Measurements from ENCODE around the gene IQCH. TPM values are rescaled to one million over a fixed set of nuclear protein-coding genes. Genes with fewer than 3 reads are reported as not detected.

Gene IQCH
- total and polyA plus RNA-seq, 12 donors, result 0.67 to 7.3 (median 2.9) TPM

DNA sequence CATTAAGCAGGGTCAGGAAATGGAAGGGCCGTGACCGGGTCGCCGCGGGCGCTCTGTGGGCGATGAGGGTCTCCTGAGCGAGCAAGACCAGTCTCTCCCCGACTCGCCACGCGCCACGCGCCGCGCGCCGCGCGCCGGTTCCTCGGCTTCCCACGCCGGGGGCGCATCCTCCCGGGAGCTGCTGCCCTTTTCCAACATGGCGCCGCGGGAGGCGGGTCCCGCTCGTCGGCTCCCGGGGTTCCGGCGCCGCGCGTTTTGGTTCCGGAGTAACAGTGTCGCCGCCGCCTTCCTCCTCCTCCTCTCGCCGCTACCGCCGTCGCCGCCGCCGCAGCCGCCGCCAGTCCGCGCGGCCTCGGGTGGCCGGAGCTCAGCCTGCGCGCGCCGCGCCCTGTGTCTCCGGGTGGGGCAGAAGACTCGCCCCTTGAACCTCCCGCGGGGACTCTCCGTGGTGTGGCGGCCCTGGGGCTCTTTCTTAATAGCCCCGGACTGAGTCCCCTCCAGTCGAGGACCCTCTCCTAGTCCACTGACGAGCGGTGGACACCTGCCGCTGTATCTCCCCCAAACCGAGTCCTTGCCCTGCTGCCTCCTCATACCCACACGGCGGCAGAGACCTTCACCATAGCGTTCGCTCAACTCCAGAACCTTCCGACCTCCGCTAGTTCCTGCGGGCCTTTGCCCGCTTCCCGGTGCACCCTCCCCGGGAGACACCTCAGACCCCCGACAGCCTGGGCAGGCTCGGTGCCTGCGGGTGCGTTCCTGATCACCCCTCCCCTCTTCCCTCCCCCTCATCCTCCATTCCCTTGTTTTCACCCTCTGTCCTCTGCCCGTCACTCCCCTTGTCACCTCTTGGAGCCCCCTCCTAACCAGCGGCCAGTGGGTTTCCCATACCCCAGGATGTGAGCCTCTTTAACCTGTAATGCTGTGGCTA, 288.1 kb downstream of the IQCH start, which contains the start of gene MAP2K5:
TSS of gene MAP2K5 (plus strand) at position 284 of the 928 bp plus-strand sequence. CDS start at position 917, 633 bp downstream.
- WGBS, 4 donors, result 0 to 1% (median 1%) methylated on average over 18 to 91 of the region's 91 CpGs
- TF ChIP-seq, protein P1, sequence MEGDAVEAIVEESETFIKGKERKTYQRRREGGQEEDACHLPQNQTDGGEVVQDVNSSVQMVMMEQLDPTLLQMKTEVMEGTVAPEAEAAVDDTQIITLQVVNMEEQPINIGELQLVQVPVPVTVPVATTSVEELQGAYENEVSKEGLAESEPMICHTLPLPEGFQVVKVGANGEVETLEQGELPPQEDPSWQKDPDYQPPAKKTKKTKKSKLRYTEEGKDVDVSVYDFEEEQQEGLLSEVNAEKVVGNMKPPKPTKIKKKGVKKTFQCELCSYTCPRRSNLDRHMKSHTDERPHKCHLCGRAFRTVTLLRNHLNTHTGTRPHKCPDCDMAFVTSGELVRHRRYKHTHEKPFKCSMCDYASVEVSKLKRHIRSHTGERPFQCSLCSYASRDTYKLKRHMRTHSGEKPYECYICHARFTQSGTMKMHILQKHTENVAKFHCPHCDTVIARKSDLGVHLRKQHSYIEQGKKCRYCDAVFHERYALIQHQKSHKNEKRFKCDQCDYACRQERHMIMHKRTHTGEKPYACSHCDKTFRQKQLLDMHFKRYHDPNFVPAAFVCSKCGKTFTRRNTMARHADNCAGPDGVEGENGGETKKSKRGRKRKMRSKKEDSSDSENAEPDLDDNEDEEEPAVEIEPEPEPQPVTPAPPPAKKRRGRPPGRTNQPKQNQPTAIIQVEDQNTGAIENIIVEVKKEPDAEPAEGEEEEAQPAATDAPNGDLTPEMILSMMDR (IDR thresholded peaks at IDR 0.05), result no peak
- TF ChIP-seq POLR2A (IDR thresholded peaks at IDR 0.05), result peak; percentile 63 to 79
- Histone ChIP-seq H3K27me3 (no peaks in the 10 kb centered on the region), H3K27ac (peak within 1 kb of the TSS; percentile 61 to 89 (median 85)), H3K4me3 (peak within 1 kb of the TSS; percentile 18 to 84 (median 50)), H3K36me3 (replicated peaks in 1 of 2) (no peaks in the 10 kb centered on the region), H3K4me1 (replicated peaks in 1 of 2) (peaks cover 12 to 21% of the 10 kb centered on the region in 2 donors), H3K9me3 (replicated peaks in 1 of 3) (no peaks in the 10 kb centered on the region)
- intact Hi-C loops (cut with DNase I), result no loop called here
- peak; percentile 83 to 91 (median 88) for DNase-seq

DNA sequence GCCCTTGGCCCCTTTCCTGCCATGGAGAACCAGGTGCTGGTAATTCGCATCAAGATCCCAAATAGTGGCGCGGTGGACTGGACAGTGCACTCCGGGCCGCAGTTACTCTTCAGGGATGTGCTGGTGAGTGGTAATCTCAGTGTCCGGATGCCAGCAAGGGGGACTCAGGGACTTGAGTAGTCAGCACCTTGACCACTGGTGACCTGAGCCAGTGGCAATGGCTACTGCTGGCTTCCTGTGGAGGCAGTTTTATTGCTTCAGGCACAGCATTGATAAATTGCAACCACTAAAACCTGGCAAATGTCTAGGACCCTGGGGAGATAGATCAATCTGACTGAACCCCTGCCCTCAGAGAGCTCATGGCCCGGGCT, 288.7 kb downstream of the IQCH start:
- Histone ChIP-seq H3K9me3 (replicated peaks in 1 of 3) (no peaks in the 10 kb centered on the region), H3K4me1 (replicated peaks in 1 of 2) (peaks cover 12 to 27% of the 10 kb centered on the region in 2 donors), H3K27me3 (no peaks in the 10 kb centered on the region), H3K27ac (peak overlapping the region; percentile 61 to 89 (median 85)), H3K4me3 (peak overlapping the region; percentile 18 to 84 (median 50)), H3K36me3 (replicated peaks in 1 of 2) (no peaks in the 10 kb centered on the region)
- 0 to 35% (median 18%) methylated on average over 1 to 7 of the region's 7 CpGs for WGBS, 4 donors
- TF ChIP-seq, protein P1 (IDR thresholded peaks at IDR 0.05), result no peak
- TF ChIP-seq POLR2A (IDR thresholded peaks at IDR 0.05), result peak in 1 of 2 donors; percentile 37
- DNase-seq, result peak; percentile 43 to 79 (median 61)
- intact Hi-C loops (cut with DNase I), result no loop called here

DNA sequence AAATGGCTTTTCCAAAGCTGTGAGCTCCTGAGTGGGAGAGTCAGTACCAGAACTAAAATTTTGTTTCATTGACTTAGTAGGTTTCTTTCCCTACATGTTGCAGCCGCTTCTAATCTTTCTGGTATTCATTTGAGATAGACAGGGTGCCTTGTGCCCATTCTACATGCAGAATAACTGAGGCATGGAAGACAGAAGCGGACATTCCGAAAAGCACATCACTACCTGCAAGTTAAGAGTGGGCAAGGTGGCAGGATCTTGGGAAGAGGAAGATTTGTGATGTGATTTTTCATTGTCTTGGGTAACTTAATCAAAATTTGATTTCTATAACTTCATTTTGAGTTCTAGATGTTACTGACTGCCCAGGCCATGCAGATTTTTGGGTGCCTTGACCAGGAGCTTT, 289.9 kb downstream of the IQCH start:
- Histone ChIP-seq H3K9me3 (replicated peaks in 1 of 3) (no peaks in the 10 kb centered on the region), H3K4me3 (no peak overlapping the region), H3K36me3 (replicated peaks in 1 of 2) (no peaks in the 10 kb centered on the region), H3K4me1 (replicated peaks in 1 of 2) (peaks cover 15 to 29% of the 10 kb centered on the region in 2 donors), H3K27ac (no peak overlapping the region), H3K27me3 (no peaks in the 10 kb centered on the region)
- intact Hi-C loops (cut with DNase I), result no loop called here
- TF ChIP-seq, protein P1 (IDR thresholded peaks at IDR 0.05), result no peak
- no peak for TF ChIP-seq POLR2A (IDR thresholded peaks at IDR 0.05)
- 81 to 95% (median 89%) methylated on average over 3 of the region's 3 CpGs for WGBS, 4 donors
- DNase-seq, result no peak

DNA sequence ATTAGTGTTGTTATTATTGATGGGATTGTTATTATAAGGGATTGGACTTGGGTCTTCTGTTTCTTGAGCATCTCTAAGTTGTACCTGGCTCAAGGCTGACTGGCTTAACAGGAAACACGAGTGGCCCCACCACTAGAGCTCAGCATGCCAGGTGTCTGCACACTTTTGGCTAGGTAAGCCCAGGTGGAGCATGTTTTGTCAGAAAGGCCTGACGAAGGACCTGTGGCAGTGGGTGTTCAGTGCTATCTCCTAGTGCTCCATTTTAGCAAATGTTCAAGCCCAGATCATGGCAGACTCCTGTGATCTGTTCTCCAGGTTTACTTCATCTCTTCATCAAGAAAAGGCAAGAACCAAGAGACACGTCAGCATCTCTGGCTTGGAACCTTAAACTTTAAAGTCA, 291.3 kb downstream of the IQCH start:
- WGBS, 4 donors, result 72 to 96% (median 83%) methylated on average over 3 of the region's 3 CpGs
- TF ChIP-seq POLR2A (IDR thresholded peaks at IDR 0.05), result no peak
- TF ChIP-seq, protein P1 (IDR thresholded peaks at IDR 0.05), result no peak
- intact Hi-C loops (cut with DNase I), result no loop called here
- no peaks in the 10 kb centered on the region for H3K36me3 ChIP-seq (replicated peaks in 1 of 2)
- no peaks in the 10 kb centered on the region for H3K9me3 ChIP-seq (replicated peaks in 1 of 3)
- DNase-seq, result no peak
- H3K27ac ChIP-seq, result no peak overlapping the region
- H3K4me1 ChIP-seq (replicated peaks in 1 of 2), result peaks cover 15 to 36% of the 10 kb centered on the region in 2 donors
- H3K4me3 ChIP-seq, result no peak overlapping the region
- H3K27me3 ChIP-seq, result no peaks in the 10 kb centered on the region
